GM18498 (cell line): Measurements from ENCODE around the gene OR1K1.

Experiments
- ATAC-seq: cut with Tn5 transposase; IDR thresholded peaks from one replicate; pipeline ENCODE4 v1.9.1; 2021; ENCODE audit warnings: mild to moderate bottlenecking, moderate library complexity; ENCODE audit not compliant: unreplicated experiment

Gene OR1K1

GRCh38 chr9:122848256-122848943 is 48.5 kb downstream of the OR1K1 start:
- no peak for ATAC-seq
